Activated naive CD8-positive, alpha-beta T cell treated with anti-CD3 and anti-CD28 coated beads for 36 hours (primary cell): ENCODE measurements around the gene RTF1. TPM values are rescaled to one million over a fixed set of nuclear protein-coding genes. Genes with fewer than 3 reads are reported as not detected.
"Not testable (repeated sequence)": the region's sequence is repeated elsewhere in the genome, so short reads cannot be mapped to it uniquely, and the experiment has no call there.

Source experiments
- DNase-seq: peaks from one replicate; pipeline ENCODE4 v3.0.0; 2021
- H3K27ac Mint-ChIP-seq: one replicate; pipeline ENCODE4 v1.8.0; 2022; ENCODE audit warnings: mild to moderate bottlenecking, moderate library complexity, mixed read lengths
- H3K27me3 Mint-ChIP-seq: one replicate; pipeline ENCODE4 v1.8.0; 2022; ENCODE audit warnings: mild to moderate bottlenecking, mixed read lengths
- H3K36me3 Mint-ChIP-seq: one replicate; pipeline ENCODE4 v1.8.0; 2021; ENCODE audit warnings: mild to moderate bottlenecking, mixed read lengths
- H3K4me1 Mint-ChIP-seq: one replicate; pipeline ENCODE4 v1.8.0; 2021; ENCODE audit warnings: mixed read lengths
- H3K4me3 Mint-ChIP-seq: one replicate; pipeline ENCODE4 v1.8.0; 2022; ENCODE audit warnings: mild to moderate bottlenecking, moderate library complexity, mixed read lengths
- H3K9me3 Mint-ChIP-seq: one replicate; pipeline ENCODE4 v1.8.0; 2022; ENCODE audit warnings: mixed read lengths
- total RNA-seq, 2 experiments: library from RNA; stranded (reverse); gene quantifications; one replicate each; pipeline ENCODE4 v1.2.3, GENCODE V29; 2021

Gene RTF1
- 10 to 100 TPM; 26.8 to 30.3 TPM for total RNA-seq

- H3K27me3 Mint-ChIP-seq: no peaks in the 10 kb centered on the region
- peaks cover 18% of the 10 kb centered on the region for H3K36me3 Mint-ChIP-seq
- H3K4me3 Mint-ChIP-seq: peak within 1 kb of the TSS; percentile 99
- peak within 1 kb of the TSS; percentile 95 for H3K27ac Mint-ChIP-seq
- H3K4me1 Mint-ChIP-seq: peaks cover 30% of the 10 kb centered on the region
- peak; percentile 99 for DNase-seq
- H3K9me3 Mint-ChIP-seq: peaks cover 2% of the 10 kb centered on the region
These were observed at the start of gene RTF1 for GRCh38 chr15:41416742-41417417. Gene RTF1, plus strand, starts transcription at chr15:41417095. Its CDS starts 21 bp downstream, at chr15:41417116.

GRCh38 chr15:41367418-41367817 is 49.5 kb upstream of the RTF1 start:
- H3K27me3 Mint-ChIP-seq: no peaks in the 10 kb centered on the region

GRCh38 chr15:41377978-41378377 is 38.9 kb upstream of the RTF1 start:
- Mint-ChIP-seq H3K27me3 (no peaks in the 10 kb centered on the region), H3K4me3 (no peak overlapping the region), H3K4me1 (no peaks in the 10 kb centered on the region), H3K9me3 (no peaks in the 10 kb centered on the region), H3K36me3 (peaks cover 27% of the 10 kb centered on the region), H3K27ac (no peak overlapping the region)
- no peak for DNase-seq

More at GRCh38 chr15:41367418-41367817, 49.5 kb upstream of the RTF1 start:
- H3K4me1 Mint-ChIP-seq: no peaks in the 10 kb centered on the region
- H3K27ac Mint-ChIP-seq: no peak overlapping the region
- peaks cover 48% of the 10 kb centered on the region for H3K36me3 Mint-ChIP-seq
- no peak overlapping the region for H3K4me3 Mint-ChIP-seq
- no peaks in the 10 kb centered on the region for H3K9me3 Mint-ChIP-seq
- DNase-seq: no peak

GRCh38 chr15:41383974-41384749 is 32.7 kb upstream of the RTF1 start:
- DNase-seq, H3K9me3 Mint-ChIP-seq, H3K27ac Mint-ChIP-seq, H3K4me1 Mint-ChIP-seq, H3K4me3 Mint-ChIP-seq, H3K27me3 Mint-ChIP-seq: not testable (repeated sequence)
- peaks cover 17% of the 10 kb centered on the region for H3K36me3 Mint-ChIP-seq

- Mint-ChIP-seq H3K27ac (no peak overlapping the region), H3K9me3 (no peaks in the 10 kb centered on the region)
- no peak for DNase-seq
These were observed 29.2 kb upstream of the RTF1 start for GRCh38 chr15:41387646-41388045.

GRCh38 chr15:41392659-41393058 is 24.2 kb upstream of the RTF1 start:
- no peaks in the 10 kb centered on the region for H3K27me3 Mint-ChIP-seq
- peaks cover 22% of the 10 kb centered on the region for H3K36me3 Mint-ChIP-seq
- peak overlapping the region; percentile 50 for H3K27ac Mint-ChIP-seq
- H3K9me3 Mint-ChIP-seq: no peaks in the 10 kb centered on the region
- peaks cover 12% of the 10 kb centered on the region for H3K4me1 Mint-ChIP-seq
- no peak for DNase-seq
- H3K4me3 Mint-ChIP-seq: no peak overlapping the region

More at GRCh38 chr15:41387646-41388045, 29.2 kb upstream of the RTF1 start:
- Mint-ChIP-seq H3K4me3 (no peak overlapping the region), H3K27me3 (no peaks in the 10 kb centered on the region), H3K36me3 (peaks cover 5% of the 10 kb centered on the region), H3K4me1 (no peaks in the 10 kb centered on the region)

- no peak for DNase-seq
- no peak overlapping the region for H3K4me3 Mint-ChIP-seq
- H3K36me3 Mint-ChIP-seq: peaks cover 22% of the 10 kb centered on the region
- H3K27ac Mint-ChIP-seq: peak overlapping the region; percentile 75
- no peaks in the 10 kb centered on the region for H3K9me3 Mint-ChIP-seq
- peaks cover 12% of the 10 kb centered on the region for H3K4me1 Mint-ChIP-seq
- no peaks in the 10 kb centered on the region for H3K27me3 Mint-ChIP-seq
These were observed 22.0 kb upstream of the RTF1 start for GRCh38 chr15:41394924-41395323.

GRCh38 chr15:41396111-41396510 is 20.8 kb upstream of the RTF1 start:
- no peak for DNase-seq
- no peaks in the 10 kb centered on the region for H3K27me3 Mint-ChIP-seq
- peaks cover 16% of the 10 kb centered on the region for H3K4me1 Mint-ChIP-seq
- no peaks in the 10 kb centered on the region for H3K9me3 Mint-ChIP-seq
- H3K4me3 Mint-ChIP-seq: no peak overlapping the region
- H3K27ac Mint-ChIP-seq: no peak overlapping the region
- peaks cover 23% of the 10 kb centered on the region for H3K36me3 Mint-ChIP-seq

- Mint-ChIP-seq H3K9me3 (no peaks in the 10 kb centered on the region), H3K27ac (peak overlapping the region; percentile 92), H3K4me1 (peaks cover 9% of the 10 kb centered on the region), H3K27me3 (no peaks in the 10 kb centered on the region), H3K4me3 (peak overlapping the region; percentile 92), H3K36me3 (peaks cover 7% of the 10 kb centered on the region)
- DNase-seq: no peak
These were observed 15.0 kb upstream of the RTF1 start for GRCh38 chr15:41401904-41402267.

- H3K27ac Mint-ChIP-seq: no peak overlapping the region
- H3K4me3 Mint-ChIP-seq: no peak overlapping the region
- H3K4me1 Mint-ChIP-seq: peaks cover 5% of the 10 kb centered on the region
- no peaks in the 10 kb centered on the region for H3K27me3 Mint-ChIP-seq
- H3K9me3 Mint-ChIP-seq: no peaks in the 10 kb centered on the region
- no peak for DNase-seq
- peaks cover 3% of the 10 kb centered on the region for H3K36me3 Mint-ChIP-seq
These were observed 9.6 kb upstream of the RTF1 start for GRCh38 chr15:41407341-41407740.

GRCh38 chr15:41408234-41408641 is 8.7 kb upstream of the RTF1 start:
- Mint-ChIP-seq H3K27me3 (no peaks in the 10 kb centered on the region), H3K27ac (no peak overlapping the region), H3K9me3 (no peaks in the 10 kb centered on the region), H3K4me1 (peaks cover 5% of the 10 kb centered on the region), H3K4me3 (no peak overlapping the region), H3K36me3 (no peaks in the 10 kb centered on the region)
- no peak for DNase-seq

- Mint-ChIP-seq H3K4me3 (no peak overlapping the region), H3K36me3 (peaks cover 10% of the 10 kb centered on the region), H3K27ac (no peak overlapping the region), H3K4me1 (peaks cover 9% of the 10 kb centered on the region), H3K27me3 (no peaks in the 10 kb centered on the region), H3K9me3 (peaks cover 2% of the 10 kb centered on the region)
- DNase-seq: no peak
These were observed 5.9 kb upstream of the RTF1 start for GRCh38 chr15:41411031-41411430.

- peaks cover 9% of the 10 kb centered on the region for H3K4me1 Mint-ChIP-seq
- H3K27me3 Mint-ChIP-seq: no peaks in the 10 kb centered on the region
- H3K36me3 Mint-ChIP-seq: peaks cover 11% of the 10 kb centered on the region
- H3K9me3 Mint-ChIP-seq: peaks cover 2% of the 10 kb centered on the region
- H3K4me3 Mint-ChIP-seq: no peak overlapping the region
- DNase-seq: no peak
- H3K27ac Mint-ChIP-seq: no peak overlapping the region
These were observed 5.5 kb upstream of the RTF1 start for GRCh38 chr15:41411441-41411840.

- peaks cover 30% of the 10 kb centered on the region for H3K4me1 Mint-ChIP-seq
These were observed 660 bp upstream of the RTF1 start for GRCh38 chr15:41416128-41416741.

GRCh38 chr15:41417418-41418195 is 712 bp downstream of the RTF1 start:
- peaks cover 18% of the 10 kb centered on the region for H3K36me3 Mint-ChIP-seq
- no peaks in the 10 kb centered on the region for H3K27me3 Mint-ChIP-seq
- peaks cover 34% of the 10 kb centered on the region for H3K4me1 Mint-ChIP-seq
- peak overlapping the region; percentile 99 for H3K4me3 Mint-ChIP-seq
- peak; percentile 43 for DNase-seq
- peak overlapping the region; percentile 74 for H3K27ac Mint-ChIP-seq
- H3K9me3 Mint-ChIP-seq: peaks cover 2% of the 10 kb centered on the region

More at GRCh38 chr15:41416128-41416741, 660 bp upstream of the RTF1 start:
- Mint-ChIP-seq H3K4me3 (peak overlapping the region; percentile 99), H3K36me3 (peaks cover 18% of the 10 kb centered on the region), H3K9me3 (peaks cover 2% of the 10 kb centered on the region), H3K27ac (peak overlapping the region; percentile 95), H3K27me3 (no peaks in the 10 kb centered on the region)
- DNase-seq: no peak
